Inferior parietal cortex (tissue), 1 donor: ENCODE results near the gene HACD2.

Experiments
- DNase-seq: peaks from one replicate; pipeline ENCODE4 v3.0.0-alpha.2; 2016; ENCODE audit errors: extremely low spot score

HACD2 gene

GRCh38 chr3:123447749-123448517, 136.9 kb downstream of the HACD2 start:
- DNase-seq, result no peak

GRCh38 chr3:123447416-123447748, 137.5 kb downstream of the HACD2 start:
- no peak for DNase-seq

- DNase-seq, result no peak
These were observed 138.2 kb downstream of the HACD2 start for GRCh38 chr3:123446610-123447109.

GRCh38 chr3:123446210-123446609, 138.6 kb downstream of the HACD2 start:
- no peak for DNase-seq

GRCh38 chr3:123445702-123446101, 139.2 kb downstream of the HACD2 start:
- DNase-seq, result no peak

GRCh38 chr3:123444744-123445143, 140.1 kb downstream of the HACD2 start:
- no peak for DNase-seq

- DNase-seq, result peak; percentile 82
These were observed 140.8 kb downstream of the HACD2 start for GRCh38 chr3:123444023-123444422.

GRCh38 chr3:123442908-123443307, 141.9 kb downstream of the HACD2 start:
- DNase-seq, result no peak

- no peak for DNase-seq
These were observed 142.7 kb downstream of the HACD2 start for GRCh38 chr3:123442125-123442524.
